ENCODE results near the gene TXNIP. TPM values are rescaled to one million over a fixed set of nuclear protein-coding genes. Genes with fewer than 3 reads are reported as not detected.
A peak's percentile ranks its signal among the peaks of the same experiment; 100 is the strongest.

TXNIP gene
- total RNA-seq, 1 donor from 2014 or later: 157 TPM

GRCh38 chr1:145963265-145964019 is 32.9 kb downstream of the TXNIP start:
- peak overlapping the region; percentile 93 for H2AFZ ChIP-seq (ENCODE audit: low read depth, low read length)
- H3K79me2 ChIP-seq (ENCODE audit: insufficient read depth, low read length): peaks cover 5% of the 10 kb centered on the region
- peak overlapping the region; percentile 81 for H3K27ac ChIP-seq (ENCODE audit: low read depth, low read length)
- no peaks in the 10 kb centered on the region for H3K36me3 ChIP-seq (ENCODE audit: insufficient read depth, low read length)
- H3K4me2 ChIP-seq (ENCODE audit: low read length): peak overlapping the region; percentile 93
- DNase-seq (ENCODE audit: low read depth) (peak; percentile 70), FAIRE-seq (no peak)
- Mint-ChIP-seq H3K27me3 (ENCODE audit: low read depth, unreplicated experiment) (no peaks in the 10 kb centered on the region), H3K36me3 (ENCODE audit: low read depth, unreplicated experiment) (no peaks in the 10 kb centered on the region), H3K4me1 (ENCODE audit: low read depth, unreplicated experiment) (peaks cover 29% of the 10 kb centered on the region), H3K4me3 (ENCODE audit: unreplicated experiment) (peak overlapping the region; percentile 89), H3K27ac (ENCODE audit: unreplicated experiment) (peak overlapping the region; percentile 91), H3K9me3 (ENCODE audit: unreplicated experiment) (no peaks in the 10 kb centered on the region)
- peaks cover 36% of the 10 kb centered on the region for H3K4me1 ChIP-seq (ENCODE audit: insufficient read depth, low read length)
- peaks cover 5% of the 10 kb centered on the region for H3K9me3 ChIP-seq (ENCODE audit: insufficient read depth, low read depth, low read length)
- H3K9ac ChIP-seq (ENCODE audit: low read length): peak overlapping the region; percentile 84
- H3K4me3 ChIP-seq (ENCODE audit: insufficient read depth, low read depth, low read length): peak overlapping the region; percentile 87
- no peaks in the 10 kb centered on the region for H3K27me3 ChIP-seq (ENCODE audit: insufficient read depth, low read length)
- TF ChIP-seq CTCF (IDR thresholded peaks at IDR 0.05; ENCODE audit: insufficient read depth, low read depth, low read length) (no peak), EZH2 (IDR thresholded peaks at IDR 0.05; ENCODE audit: insufficient read depth, low read length) (no peak)
- no peaks in the 10 kb centered on the region for H4K20me1 ChIP-seq (ENCODE audit: insufficient read depth, low read length)

- Histone ChIP-seq H3K4me3 (ENCODE audit: insufficient read depth, low read depth, low read length) (peak overlapping the region; percentile 87), H4K20me1 (ENCODE audit: insufficient read depth, low read length) (no peaks in the 10 kb centered on the region), H3K4me1 (ENCODE audit: insufficient read depth, low read length) (peaks cover 40% of the 10 kb centered on the region), H3K36me3 (ENCODE audit: insufficient read depth, low read length) (no peaks in the 10 kb centered on the region), H3K27ac (ENCODE audit: low read depth, low read length) (peak overlapping the region; percentile 81), H3K9me3 (ENCODE audit: insufficient read depth, low read depth, low read length) (peaks cover 3% of the 10 kb centered on the region), H3K79me2 (ENCODE audit: insufficient read depth, low read length) (peaks cover 5% of the 10 kb centered on the region), H3K4me2 (ENCODE audit: low read length) (peak overlapping the region; percentile 93), H3K9ac (ENCODE audit: low read length) (peak overlapping the region; percentile 84), H3K27me3 (ENCODE audit: insufficient read depth, low read length) (no peaks in the 10 kb centered on the region), H2AFZ (ENCODE audit: low read depth, low read length) (peak overlapping the region; percentile 96)
- Mint-ChIP-seq H3K27me3 (ENCODE audit: low read depth, unreplicated experiment) (no peaks in the 10 kb centered on the region), H3K9me3 (ENCODE audit: unreplicated experiment) (no peaks in the 10 kb centered on the region), H3K27ac (ENCODE audit: unreplicated experiment) (peak overlapping the region; percentile 91), H3K4me1 (ENCODE audit: low read depth, unreplicated experiment) (peaks cover 33% of the 10 kb centered on the region), H3K4me3 (ENCODE audit: unreplicated experiment) (peak overlapping the region; percentile 92), H3K36me3 (ENCODE audit: low read depth, unreplicated experiment) (no peaks in the 10 kb centered on the region)
- TF ChIP-seq EZH2 (IDR thresholded peaks at IDR 0.05; ENCODE audit: insufficient read depth, low read length) (no peak), CTCF (IDR thresholded peaks at IDR 0.05; ENCODE audit: insufficient read depth, low read depth, low read length) (no peak)
- DNase-seq (ENCODE audit: low read depth): no peak
- FAIRE-seq: no peak
These were observed 33.9 kb downstream of the TXNIP start for GRCh38 chr1:145962157-145963102.

Measured in astrocyte (in vitro differentiated cells and primary cell).